Neural crest cell (in vitro differentiated cells): ENCODE results near the gene WSB1. TPM values are rescaled to one million over a fixed set of nuclear protein-coding genes. Genes with fewer than 3 reads are reported as not detected.

Experiments used
- DNase-seq: peaks from one replicate; pipeline ENCODE4 v3.0.0; 2021; ENCODE audit warnings: low read depth, mixed read lengths, low spot score
- H3K27ac Mint-ChIP-seq: one replicate; pipeline ENCODE4 v1.8.0; 2021; ENCODE audit warnings: mild to moderate bottlenecking, mixed read lengths; ENCODE audit not compliant: unreplicated experiment
- H3K27me3 Mint-ChIP-seq: 2 replicates; pipeline ENCODE4 v1.8.0; 2021; ENCODE audit warnings: low read depth, mild to moderate bottlenecking, mixed read lengths
- H3K36me3 Mint-ChIP-seq: 2 replicates; pipeline ENCODE4 v1.8.0; 2021; ENCODE audit warnings: low read depth, mild to moderate bottlenecking, mixed read lengths
- H3K4me1 Mint-ChIP-seq: 2 replicates; pipeline ENCODE4 v1.8.0; 2021; ENCODE audit warnings: mixed read lengths
- H3K4me3 Mint-ChIP-seq: one replicate; pipeline ENCODE4 v1.8.0; 2021; ENCODE audit warnings: mild to moderate bottlenecking, mixed read lengths
- H3K9me3 Mint-ChIP-seq: 2 replicates; pipeline ENCODE4 v1.8.0; 2021; ENCODE audit warnings: mixed read lengths
- CTCF ChIP-seq: fragments of 200-600 bp; sonication (generic); conservative IDR thresholded peaks from 2 replicates; pipeline ENCODE4 v1.5.0; 2021; ENCODE audit warnings: antibody characterized with exemption, mild to moderate bottlenecking
- total RNA-seq: library from RNA; stranded (reverse); gene quantifications from 2 replicates; pipeline ENCODE4 v1.2.1, GENCODE V29; 2021

Gene WSB1
- total RNA-seq, 1 donor from 2014 or later = 237 TPM

GRCh38 chr17:27339836-27340550 lies 46.1 kb downstream of the WSB1 start:
- H3K27ac Mint-ChIP-seq = no peak overlapping the region
- H3K4me3 Mint-ChIP-seq = no peak overlapping the region
- H3K27me3 Mint-ChIP-seq = no peaks in the 10 kb centered on the region
- DNase-seq = no peak
- TF ChIP-seq CTCF = no peak
- no peaks in the 10 kb centered on the region for H3K9me3 Mint-ChIP-seq
- H3K4me1 Mint-ChIP-seq = peaks cover 9% of the 10 kb centered on the region
- no peaks in the 10 kb centered on the region for H3K36me3 Mint-ChIP-seq

GRCh38 chr17:27340575-27340974 lies 46.7 kb downstream of the WSB1 start:
- Mint-ChIP-seq H3K27me3 (no peaks in the 10 kb centered on the region), H3K4me3 (no peak overlapping the region), H3K9me3 (peaks cover 2% of the 10 kb centered on the region), H3K27ac (no peak overlapping the region), H3K4me1 (peaks cover 15% of the 10 kb centered on the region), H3K36me3 (no peaks in the 10 kb centered on the region)
- no peak for TF ChIP-seq CTCF
- DNase-seq = no peak

- Mint-ChIP-seq H3K4me3 (no peak overlapping the region), H3K27ac (no peak overlapping the region), H3K36me3 (no peaks in the 10 kb centered on the region), H3K9me3 (peaks cover 3% of the 10 kb centered on the region), H3K4me1 (peaks cover 18% of the 10 kb centered on the region), H3K27me3 (no peaks in the 10 kb centered on the region)
- TF ChIP-seq CTCF = no peak
- DNase-seq = no peak
Observed at GRCh38 chr17:27341041-27341471, 47.1 kb downstream of the WSB1 start.

- Mint-ChIP-seq H3K27ac (no peak overlapping the region), H3K27me3 (no peaks in the 10 kb centered on the region), H3K36me3 (no peaks in the 10 kb centered on the region), H3K4me1 (peaks cover 24% of the 10 kb centered on the region), H3K9me3 (peaks cover 5% of the 10 kb centered on the region), H3K4me3 (no peak overlapping the region)
- TF ChIP-seq CTCF = no peak
- DNase-seq = no peak
Observed at GRCh38 chr17:27342059-27342458, 48.1 kb downstream of the WSB1 start.

GRCh38 chr17:27343294-27343693 lies 49.4 kb downstream of the WSB1 start:
- no peaks in the 10 kb centered on the region for H3K36me3 Mint-ChIP-seq
- no peak for TF ChIP-seq CTCF
- H3K4me1 Mint-ChIP-seq = peaks cover 31% of the 10 kb centered on the region

More at GRCh38 chr17:27343294-27343693, 49.4 kb downstream of the WSB1 start:
- no peaks in the 10 kb centered on the region for H3K27me3 Mint-ChIP-seq
- H3K27ac Mint-ChIP-seq = no peak overlapping the region
- peaks cover 5% of the 10 kb centered on the region for H3K9me3 Mint-ChIP-seq
- no peak overlapping the region for H3K4me3 Mint-ChIP-seq
- DNase-seq = no peak
